H1 (cell line): ENCODE measurements around the gene ARHGAP1. TPM values are rescaled to one million over a fixed set of nuclear protein-coding genes. Genes with fewer than 3 reads are reported as not detected.

Experiments used
- CTCF ChIA-PET: fragments of 300-600 bp; sonication (Branson Sonifier 250); formaldehyde crosslinking; loops from one replicate; lab custom pipeline; 2021; ENCODE audit not compliant: partially characterized antibody; lab: Charles Lee
- POLR2A ChIA-PET: fragments of 300-600 bp; sonication (Branson Sonifier 250); formaldehyde crosslinking; loops from one replicate; lab custom pipeline; 2021; ENCODE audit warnings: inconsistent platforms; ENCODE audit not compliant: partially characterized antibody; lab: Charles Lee
- DNase-seq, 2 experiments: peaks; one replicate each; pipeline versions ENCODE4 v3.0.0 to v3.0.0-alpha.2; 2010 to 2022; ENCODE audit warnings: low spot score in 2 of 2, low read depth in 1 of 2, mixed read lengths in 1 of 2
- FAIRE-seq: peaks from 2 replicates; lab custom pipeline; 2011; peaks lifted over from hg19 to GRCh38; lab: Jason Lieb, UNC
- H2AFZ ChIP-seq: 2 replicates; pipeline ENCODE4 v1.8.1; 2012; ENCODE audit warnings: low read length, inconsistent platforms
- H2AK5ac ChIP-seq: 2 replicates; pipeline ENCODE4 v1.6.1; 2013; ENCODE audit warnings: low read depth, low read length
- H2BK120ac ChIP-seq: replicated peaks from 2 replicates; pipeline ENCODE3; 2013; ENCODE audit warnings: low read depth, low read length, inconsistent platforms
- H2BK12ac ChIP-seq: 2 replicates; pipeline ENCODE4 v1.6.1; 2013; ENCODE audit warnings: low read depth, low read length
- H2BK15ac ChIP-seq: 2 replicates; pipeline ENCODE4 v1.6.1; 2013; ENCODE audit warnings: low read length
- H2BK20ac ChIP-seq: 2 replicates; pipeline ENCODE4 v1.6.1; 2013; ENCODE audit warnings: low read length
- H2BK5ac ChIP-seq: 2 replicates; pipeline ENCODE4 v1.6.1; 2013; ENCODE audit warnings: low read depth, low read length
- H3K14ac ChIP-seq: 2 replicates; pipeline ENCODE4 v1.6.1; 2013; ENCODE audit warnings: inconsistent platforms; ENCODE audit not compliant: insufficient read length
- H3K18ac ChIP-seq: 2 replicates; pipeline ENCODE4 v1.6.1; 2013; ENCODE audit warnings: low read length; ENCODE audit errors: extremely low read depth
- H3K23ac ChIP-seq: 2 replicates; pipeline ENCODE4 v1.6.1; 2013; ENCODE audit warnings: inconsistent platforms; ENCODE audit not compliant: insufficient read length
- H3K23me2 ChIP-seq: 2 replicates; pipeline ENCODE4 v1.6.1; 2013; ENCODE audit warnings: low read depth, low read length
- H3K27ac ChIP-seq: 2 replicates; pipeline ENCODE4 v1.6.1; 2011; ENCODE audit warnings: low read depth, low read length, inconsistent platforms
- H3K27me3 ChIP-seq, 4 experiments: replicated peaks in 1 of 4; 1 replicate in 1 of 4; 2 replicates in 3 of 4; pipeline versions ENCODE4 v1.6.1 to v1.8.1; 2011 to 2013; ENCODE audit warnings: low read length in 3 of 4, mild to moderate bottlenecking in 3 of 4, inconsistent platforms in 2 of 4, mixed read lengths in 2 of 4, moderate library complexity in 1 of 4; ENCODE audit not compliant: control insufficient read depth in 3 of 4, insufficient read depth in 3 of 4; ENCODE audit errors: extremely low read depth in 1 of 4
- H3K36me3 ChIP-seq, 4 experiments: 2 replicates each; pipeline versions ENCODE4 v1.6.1 to v1.8.1; 2011 to 2013; ENCODE audit warnings: mild to moderate bottlenecking in 4 of 4, low read length in 3 of 4, moderate library complexity in 2 of 4, control low read depth in 1 of 4, inconsistent platforms in 1 of 4; ENCODE audit not compliant: insufficient read depth in 4 of 4, control insufficient read depth in 2 of 4
- H3K4ac ChIP-seq: replicated peaks from 2 replicates; pipeline ENCODE3; 2013; ENCODE audit warnings: low read length, low read depth, mixed read lengths, inconsistent platforms; ENCODE audit not compliant: insufficient read length
- H3K4me1 ChIP-seq, 4 experiments: replicated peaks in 1 of 4; 1 replicate in 1 of 4; 2 replicates in 3 of 4; pipeline versions ENCODE4 v1.6.1 to v1.8.1; 2011 to 2013; ENCODE audit warnings: low read length in 3 of 4, inconsistent platforms in 2 of 4, mixed read lengths in 1 of 4; ENCODE audit not compliant: insufficient read depth in 4 of 4, control insufficient read depth in 3 of 4
- H3K4me2 ChIP-seq, 2 experiments: 2 replicates each; pipeline versions ENCODE4 v1.6.1 to v1.8.1; 2011 to 2013; ENCODE audit warnings: low read depth in 2 of 2, low read length in 2 of 2, control low read depth in 1 of 2, inconsistent platforms in 1 of 2, mild to moderate bottlenecking in 1 of 2; ENCODE audit not compliant: insufficient read depth in 1 of 2
- H3K4me3 ChIP-seq, 4 experiments: fragments of 200-600, 300-600 bp in 1 of 4; sonication (generic), shearing (Covaris generic), sonication (Bioruptor Twin) in 1 of 4; 2 replicates each; pipeline versions ENCODE4 v1.5.1 to v1.8.1; 2011 to 2016; ENCODE audit warnings: low read length in 4 of 4, low read depth in 3 of 4, control low read depth in 2 of 4, inconsistent platforms in 2 of 4, mild to moderate bottlenecking in 2 of 4, mixed read lengths in 1 of 4, moderate library complexity in 1 of 4; ENCODE audit not compliant: insufficient read depth in 2 of 4; ENCODE audit errors: extremely low read depth in 1 of 4
- H3K56ac ChIP-seq: replicated peaks from 2 replicates; pipeline ENCODE3; 2013; ENCODE audit warnings: low read depth, mild to moderate bottlenecking, mixed read lengths, low read length, inconsistent platforms; ENCODE audit not compliant: insufficient read length
- H3K79me1 ChIP-seq: 2 replicates; pipeline ENCODE4 v1.6.1; 2013; ENCODE audit warnings: low read depth, low read length, control low read depth
- H3K79me2 ChIP-seq, 2 experiments: 2 replicates each; pipeline versions ENCODE4 v1.6.1 to v1.8.1; 2012 to 2013; ENCODE audit warnings: low read length in 2 of 2, mild to moderate bottlenecking in 2 of 2, inconsistent platforms in 1 of 2; ENCODE audit not compliant: insufficient read depth in 2 of 2, control insufficient read depth in 1 of 2
- H3K9ac ChIP-seq, 4 experiments: replicated peaks in 1 of 4; 1 replicate in 1 of 4; 2 replicates in 3 of 4; pipeline versions ENCODE4 v1.6.1 to v1.8.1; 2011 to 2013; ENCODE audit warnings: low read depth in 3 of 4, low read length in 3 of 4, control low read depth in 2 of 4, mild to moderate bottlenecking in 2 of 4, moderate library complexity in 2 of 4, inconsistent platforms in 1 of 4; ENCODE audit errors: extremely low read depth in 1 of 4
- H3K9me3 ChIP-seq, 2 experiments: 2 replicates each; pipeline versions ENCODE4 v1.6.1 to v1.8.1; 2012 to 2013; ENCODE audit warnings: mild to moderate bottlenecking in 2 of 2, moderate library complexity in 2 of 2, control low read depth in 1 of 2, inconsistent platforms in 1 of 2, low read depth in 1 of 2, low read length in 1 of 2, mixed read lengths in 1 of 2; ENCODE audit not compliant: insufficient read depth in 2 of 2
- H4K20me1 ChIP-seq, 2 experiments: replicated peaks in 1 of 2; 2 replicates each; pipeline versions ENCODE3 to v1.8.1; 2011 to 2013; ENCODE audit warnings: inconsistent platforms in 2 of 2, low read length in 2 of 2, mild to moderate bottlenecking in 1 of 2; ENCODE audit not compliant: insufficient read depth in 2 of 2, control insufficient read depth in 1 of 2
- H4K5ac ChIP-seq: 2 replicates; pipeline ENCODE4 v1.6.1; 2013; ENCODE audit warnings: low read length, low read depth, mixed read lengths, inconsistent platforms; ENCODE audit not compliant: insufficient read length
- H4K8ac ChIP-seq: 2 replicates; pipeline ENCODE4 v1.8.0; 2013; ENCODE audit warnings: mild to moderate bottlenecking, moderate library complexity, low read length, inconsistent platforms; ENCODE audit not compliant: insufficient read depth; ENCODE audit errors: extremely low read depth
- H4K91ac ChIP-seq: replicated peaks from 2 replicates; pipeline ENCODE3; 2013; ENCODE audit warnings: low read length, mixed read lengths, inconsistent platforms; ENCODE audit not compliant: insufficient read length
- ATF2 ChIP-seq: IDR thresholded peaks from 2 replicates; pipeline ENCODE4 v1.6.1; 2012; ENCODE audit warnings: low read length, inconsistent platforms
- ATF3 ChIP-seq: IDR thresholded peaks from 2 replicates; pipeline ENCODE4 v1.6.1; 2011; ENCODE audit warnings: low read depth, mild to moderate bottlenecking, low read length; ENCODE audit not compliant: insufficient read depth
- CHD1 ChIP-seq: IDR thresholded peaks from 2 replicates; pipeline ENCODE4 v1.6.1; 2012; ENCODE audit warnings: low read depth, low read length, improper control_type of control experiment
- HDAC2 ChIP-seq, 2 experiments: fragments of 300-600 bp in 1 of 2; sonication (generic) in 1 of 2; IDR thresholded peaks; 2 replicates each; pipeline ENCODE4 v1.6.1; 2011 to 2012; ENCODE audit warnings: low read depth in 2 of 2, low read length in 2 of 2, mild to moderate bottlenecking in 2 of 2, moderate library complexity in 2 of 2, borderline replicate concordance in 1 of 2, inconsistent platforms in 1 of 2
- JUND ChIP-seq: IDR thresholded peaks from 2 replicates; pipeline ENCODE4 v1.6.1; 2011; ENCODE audit warnings: mild to moderate bottlenecking, improper control_type of control experiment, low read length
- NRF1 ChIP-seq: IDR thresholded peaks from 2 replicates; pipeline ENCODE4 v1.6.1; 2011; ENCODE audit warnings: mild to moderate bottlenecking, low read depth, low read length, improper control_type of control experiment
- PHF8 ChIP-seq: fragments of 200-600 bp; sonication (generic); conservative IDR thresholded peaks from 2 replicates; pipeline ENCODE4 v1.7.1; 2012; ENCODE audit warnings: low read depth, mild to moderate bottlenecking, inconsistent platforms, low read length, moderate library complexity
- RFX5 ChIP-seq: IDR thresholded peaks from 2 replicates; pipeline ENCODE4 v1.6.1; 2011; ENCODE audit warnings: low read depth, low read length, improper control_type of control experiment, borderline replicate concordance
- TBP ChIP-seq: IDR thresholded peaks from 2 replicates; pipeline ENCODE4 v1.6.1; 2011; ENCODE audit warnings: low read depth, low read length, improper control_type of control experiment
- USF2 ChIP-seq: IDR thresholded peaks from 2 replicates; pipeline ENCODE4 v1.6.1; 2011; ENCODE audit warnings: low read length, improper control_type of control experiment
- ZNF274 ChIP-seq: IDR thresholded peaks from 2 replicates; pipeline ENCODE4 v1.7.0; 2012; ENCODE audit warnings: low read length, borderline replicate concordance; ENCODE audit errors: extremely low read depth
- WGBS, 2 experiments: shearing (Covaris generic) in 1 of 2; methylation state at CpG; one replicate each; pipeline versions ENCODE4 v1.1.6 to v1.1.7; 2013 to 2015; ENCODE audit warnings: low lambda C conversion rate in 2 of 2, mixed read lengths in 2 of 2, inconsistent platforms in 1 of 2, low coverage in 1 of 2, missing lambda C conversion rate in 1 of 2; ENCODE audit not compliant: insufficient replicate concordance in 2 of 2, insufficient coverage in 1 of 2, insufficient read length in 1 of 2; ENCODE audit errors: extremely low coverage in 1 of 2, missing lambda C conversion rate in 1 of 2; 5-methylcytosine and 5-hydroxymethylcytosine counted together
- polyA plus RNA-seq, 7 experiments: library from polyadenylated mRNA; depleted of rRNA in 3 of 7; stranded (reverse) in 5 of 7; unstranded in 2 of 7; fragments of >200 nt in 5 of 7; fragments of 200-250 nt in 2 of 7; gene quantifications; 1 replicate in 5 of 7; 2 replicates in 1 of 7; 4 replicates in 1 of 7; pipeline versions ENCODE4 v1.2.1 to v1.2.3, GENCODE V29; 2011 to 2013; ENCODE audit warnings: missing spikeins in 2 of 7, mixed read lengths in 2 of 7
- total RNA-seq: library from RNA; stranded (reverse); fragmentation: NEBNext Ultra II Directional; extraction: Animal tissue kit (Norgen Biotek cat#: 25700); gene quantifications from 2 replicates; pipeline ENCODE4 v1.2.1, GENCODE V29; 2021

The ARHGAP1 gene
- total and polyA plus RNA-seq, 2 of the 8 experiments (the other 6 are each of a cell fraction or from before 2014, with no cell fraction given), result 28.6 to 58.8 TPM

GRCh38 chr11:46745328-46745727 lies 44.9 kb upstream of the ARHGAP1 start:
- Histone ChIP-seq H2AK5ac (no peak overlapping the region), H3K4me2 (no peak overlapping the region), H3K23ac (no peak overlapping the region), H3K79me2 (no peaks in the 10 kb centered on the region), H3K4me3 (no peak overlapping the region), H3K18ac (no peak overlapping the region), H3K9ac (no peak overlapping the region), H4K91ac (no peak overlapping the region), H3K27me3 (no peaks in the 10 kb centered on the region), H3K56ac (no peak overlapping the region), H3K4me1 (no peaks in the 10 kb centered on the region), H4K5ac (no peak overlapping the region), H2BK5ac (no peak overlapping the region), H2BK12ac (no peak overlapping the region), H3K27ac (no peak overlapping the region), H3K14ac (no peak overlapping the region), H2BK120ac (no peak overlapping the region), H3K36me3 (peaks cover 24 to 86% (median 67%) of the 10 kb centered on the region in 4 experiments), H2AFZ (no peak overlapping the region), H4K20me1 (no peaks in the 10 kb centered on the region), H3K23me2 (no peaks in the 10 kb centered on the region), H3K9me3 (no peaks in the 10 kb centered on the region), H2BK15ac (no peak overlapping the region), H3K4ac (no peak overlapping the region), H2BK20ac (no peak overlapping the region), H3K79me1 (no peaks in the 10 kb centered on the region), H4K8ac (no peak overlapping the region)
- WGBS, 2 experiments, result 83% methylated on average over 1 of the region's 1 CpG; no CpG with 5 or more reads in 1 of the 2 experiments
- POLR2A ChIA-PET, result no interaction called here
- CTCF ChIA-PET, result no interaction called here
- FAIRE-seq (no peak), DNase-seq (no peak)
- TF ChIP-seq PHF8, result no peak
- TF ChIP-seq ATF3, result no peak
- no peak for TF ChIP-seq RFX5
- no peak for TF ChIP-seq NRF1
- no peak for TF ChIP-seq HDAC2 (IDR thresholded peaks at IDR 0.05; ENCODE audit: borderline replicate concordance in 1 of 2, low read depth in 2 of 2, low read length in 2 of 2)
- TF ChIP-seq ATF2, result no peak
- no peak for TF ChIP-seq TBP
- TF ChIP-seq USF2, result no peak
- TF ChIP-seq JUND, result no peak
- no peak for TF ChIP-seq ZNF274
- TF ChIP-seq CHD1, result no peak
